BLaER1 (cell line): ENCODE results near the gene S100A5.

Source experiments
- H3K27ac ChIP-seq: shearing (Covaris generic); formaldehyde crosslinking; 2 replicates; pipeline ENCODE4 v1.8.1; 2022
- H3K27me3 ChIP-seq: shearing (Covaris generic); formaldehyde crosslinking; 2 replicates; pipeline ENCODE4 v1.8.1; 2022
- H3K36me3 ChIP-seq: shearing (Covaris generic); formaldehyde crosslinking; 2 replicates; pipeline ENCODE4 v1.8.1; 2022
- H3K4me1 ChIP-seq: shearing (Covaris generic); formaldehyde crosslinking; 2 replicates; pipeline ENCODE4 v1.8.1; 2022
- H3K4me2 ChIP-seq: shearing (Covaris generic); formaldehyde crosslinking; 2 replicates; pipeline ENCODE4 v1.8.1; 2022
- H3K4me3 ChIP-seq: shearing (Covaris generic); formaldehyde crosslinking; 2 replicates; pipeline ENCODE4 v1.8.1; 2022
- H3K9ac ChIP-seq: shearing (Covaris generic); formaldehyde crosslinking; 2 replicates; pipeline ENCODE4 v1.8.1; 2022
- H3K9me3 ChIP-seq: shearing (Covaris generic); formaldehyde crosslinking; 2 replicates; pipeline ENCODE4 v1.8.1; 2022
- H4K20me1 ChIP-seq: shearing (Covaris generic); formaldehyde crosslinking; 2 replicates; pipeline ENCODE4 v1.8.1; 2022
- Cebpa-rat ChIP-seq: shearing (Covaris generic); IDR thresholded peaks from 2 replicates; pipeline ENCODE4 v1.8.1; 2022

S100A5 gene

DNA sequence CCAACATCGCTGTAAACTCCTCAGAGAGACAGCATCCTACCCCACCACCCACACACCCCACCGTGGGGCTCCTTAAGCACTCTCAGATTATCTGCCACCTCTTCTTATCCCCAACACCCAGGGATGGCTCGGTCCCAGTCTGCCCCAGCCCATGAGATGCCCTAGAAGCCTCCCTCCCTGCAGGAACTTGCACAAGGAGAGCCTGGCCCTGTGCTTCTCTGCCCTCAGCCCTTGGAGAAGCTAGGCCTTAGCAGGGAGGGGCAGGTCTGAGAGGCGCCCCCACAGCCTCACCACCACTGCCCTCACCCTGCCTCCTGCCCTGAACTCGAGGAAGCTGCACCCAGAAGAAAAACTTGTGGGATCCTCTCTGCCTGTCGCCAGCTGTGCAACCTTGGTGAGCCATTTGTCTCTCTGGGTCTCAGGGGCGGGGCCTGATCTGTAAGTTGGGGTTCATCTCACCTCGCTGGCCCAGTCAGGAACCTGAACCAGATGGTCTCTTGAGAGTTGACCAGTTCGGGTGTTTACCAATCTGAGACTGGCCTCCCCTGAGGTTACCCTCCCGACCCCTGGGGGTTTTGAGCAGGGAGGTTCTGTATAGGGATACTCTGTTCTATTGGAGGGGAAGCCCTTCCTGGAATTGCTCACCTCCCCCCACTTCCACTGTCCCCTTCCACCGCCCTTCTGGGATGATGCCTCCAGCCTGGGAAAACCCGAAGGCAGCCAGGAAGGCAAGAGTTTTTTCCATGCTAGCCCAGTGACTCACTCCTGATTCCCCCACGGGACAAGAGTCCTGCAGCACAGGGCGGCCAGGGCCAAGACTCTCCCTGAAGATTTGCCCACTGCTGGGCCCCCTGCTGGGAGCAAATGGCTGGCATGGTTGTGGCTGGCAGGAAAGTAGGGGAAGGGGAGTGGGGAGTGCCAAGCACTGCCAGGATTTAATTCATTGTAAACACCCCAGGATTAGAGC lies 8.3 kb upstream of the S100A5 start, which contains the start of gene S100A3:
S100A3 (minus strand) TSS at position 537 of the 967 bp plus-strand sequence. CDS start 773 bp downstream, outside the sequence.
- H3K27ac ChIP-seq = no peak within 1 kb of the TSS
- peaks cover 85% of the 10 kb centered on the region for H3K4me1 ChIP-seq
- H3K4me3 ChIP-seq = no peak within 1 kb of the TSS
- H3K9ac ChIP-seq = 0 out of 2 replicates have a peak within 1 kb of the TSS, but pooled peaks have one; percentile 22
- no peaks in the 10 kb centered on the region for H4K20me1 ChIP-seq
- H3K9me3 ChIP-seq = no peaks in the 10 kb centered on the region
- no peaks in the 10 kb centered on the region for H3K36me3 ChIP-seq
- TF ChIP-seq Cebpa-rat = no peak
- no peaks in the 10 kb centered on the region for H3K27me3 ChIP-seq
- H3K4me2 ChIP-seq = peak within 1 kb of the TSS; percentile 86

DNA sequence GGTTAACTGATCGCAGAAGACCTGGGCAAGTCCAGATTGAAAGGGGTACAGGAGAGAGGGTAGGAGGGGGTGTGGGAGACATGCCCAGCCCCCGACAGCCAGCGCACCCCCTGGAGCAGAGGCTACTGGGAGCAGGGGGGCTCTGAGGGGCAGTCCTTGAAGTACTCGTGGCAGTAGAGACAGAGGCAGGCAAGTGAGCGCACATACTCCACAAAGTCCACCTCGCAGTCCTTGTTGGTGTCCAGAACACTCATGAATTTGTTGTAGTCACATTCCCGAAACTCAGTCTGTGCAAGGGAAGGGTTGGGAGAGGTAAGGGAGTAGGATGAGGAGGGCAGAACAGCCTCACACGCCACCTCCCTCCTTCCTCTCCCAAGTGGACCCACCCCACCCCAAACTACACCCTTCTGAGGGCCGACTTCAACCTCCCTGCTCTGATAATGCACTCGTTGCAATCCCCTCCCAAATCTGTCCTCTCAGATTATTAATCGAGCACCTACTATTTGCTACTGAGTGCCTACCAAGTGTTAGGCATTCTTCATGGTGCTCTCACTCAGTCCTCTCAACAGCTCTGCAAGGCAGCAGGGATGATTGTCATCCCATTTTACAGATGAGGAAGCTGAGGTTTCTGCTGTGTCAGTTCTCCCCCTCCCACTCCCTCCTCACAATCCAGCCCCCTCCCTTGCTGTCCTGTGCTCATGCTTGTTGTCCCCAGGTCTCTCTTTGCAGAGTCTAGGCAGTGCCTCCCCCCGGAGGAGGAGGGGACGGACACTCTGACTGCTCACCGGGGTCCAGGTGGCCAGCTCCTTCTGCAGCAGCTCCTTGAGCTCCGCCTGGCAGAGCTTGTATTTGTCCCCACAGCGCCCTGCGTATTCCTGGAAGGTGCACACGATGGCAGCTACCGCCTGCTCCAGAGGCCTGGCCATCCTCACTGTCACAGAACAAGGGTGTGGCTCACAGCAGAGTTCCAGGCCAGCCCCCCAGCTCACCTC lies 7.1 kb upstream of the S100A5 start:
- H3K9ac ChIP-seq = 0 out of 2 replicates have a peak overlapping the region, but pooled peaks have one; percentile 22
- peaks cover 85% of the 10 kb centered on the region for H3K4me1 ChIP-seq
- H3K4me2 ChIP-seq = peak overlapping the region; percentile 86
- no peaks in the 10 kb centered on the region for H3K36me3 ChIP-seq
- no peaks in the 10 kb centered on the region for H3K27me3 ChIP-seq
- H3K4me3 ChIP-seq = no peak overlapping the region
- TF ChIP-seq Cebpa-rat = no peak
- H4K20me1 ChIP-seq = no peaks in the 10 kb centered on the region
- H3K9me3 ChIP-seq = no peaks in the 10 kb centered on the region
- H3K27ac ChIP-seq = peak overlapping the region; percentile 83

DNA sequence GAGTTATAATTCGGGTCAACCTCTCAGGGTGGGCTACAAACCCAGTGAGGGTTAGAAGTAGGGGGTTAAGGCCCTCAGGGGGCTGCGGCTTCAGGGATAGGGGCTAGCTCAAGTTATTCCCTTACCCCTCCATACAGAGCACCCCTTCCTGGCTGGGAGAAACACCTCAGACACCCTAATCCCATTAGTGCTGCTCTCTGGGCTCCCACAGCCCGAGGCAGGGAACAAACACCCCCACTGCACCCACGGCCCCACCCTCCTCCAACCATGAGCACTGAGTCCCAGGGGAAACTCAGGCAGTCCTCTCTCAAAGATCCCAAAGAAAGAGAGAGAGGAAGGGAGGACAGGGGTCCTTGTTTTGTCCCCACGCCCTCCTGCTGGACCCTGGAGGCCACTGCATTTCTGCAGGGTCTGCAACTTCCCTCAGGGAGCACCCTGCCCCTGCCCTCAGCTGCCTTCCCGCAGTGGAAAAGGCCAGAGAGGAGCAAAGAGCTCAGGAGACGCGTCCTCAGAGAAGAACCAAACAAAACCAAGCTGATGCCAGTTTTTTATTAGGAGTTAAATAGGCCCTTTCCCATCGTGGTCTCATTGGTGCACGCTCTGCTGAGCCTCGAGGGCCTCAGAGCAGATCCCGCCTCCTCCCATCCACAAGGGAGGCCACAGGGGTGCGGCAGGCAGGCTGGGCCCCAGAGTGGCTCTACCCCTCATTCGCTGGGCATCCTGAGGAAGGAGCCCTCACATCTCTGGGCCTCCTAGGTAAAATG lies 6.2 kb upstream of the S100A5 start:
- Histone ChIP-seq H3K27ac (peak overlapping the region; percentile 83), H3K27me3 (no peaks in the 10 kb centered on the region), H4K20me1 (no peaks in the 10 kb centered on the region), H3K9ac (peak overlapping the region; percentile 68; the same call in 1 of the 2 replicates), H3K4me2 (peak overlapping the region; percentile 86), H3K4me1 (peaks cover 94% of the 10 kb centered on the region), H3K36me3 (no peaks in the 10 kb centered on the region), H3K9me3 (no peaks in the 10 kb centered on the region), H3K4me3 (no peak overlapping the region)
- TF ChIP-seq Cebpa-rat = no peak

DNA sequence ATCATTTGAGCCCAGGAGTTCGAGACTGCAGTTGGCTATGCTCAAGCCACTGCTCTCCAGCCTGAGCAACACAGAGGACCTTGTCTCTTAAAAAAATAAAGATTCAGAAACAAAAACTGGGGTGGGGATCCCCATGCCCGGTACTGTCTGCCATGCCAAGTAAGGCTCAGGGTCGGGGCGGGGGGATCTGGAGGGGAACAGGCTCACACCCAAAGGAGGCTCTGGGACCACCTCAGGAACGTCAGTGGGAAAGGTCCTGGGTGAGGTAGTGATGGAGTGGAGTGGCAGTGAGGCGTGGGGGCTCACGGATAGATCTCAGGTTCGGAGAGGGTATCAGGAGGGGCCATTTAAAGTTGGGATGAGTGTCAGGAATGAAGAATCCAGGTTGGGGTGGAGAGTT lies 5.6 kb upstream of the S100A5 start:
- peak overlapping the region; percentile 68; the same call in 1 of the 2 replicates for H3K9ac ChIP-seq
- peak overlapping the region; percentile 86 for H3K4me2 ChIP-seq
- peak overlapping the region; percentile 83 for H3K27ac ChIP-seq
- peak overlapping the region; percentile 58 for H3K4me3 ChIP-seq
- no peaks in the 10 kb centered on the region for H3K36me3 ChIP-seq
- H3K4me1 ChIP-seq = peaks cover 100% of the 10 kb centered on the region
- no peak for TF ChIP-seq Cebpa-rat
- no peaks in the 10 kb centered on the region for H3K9me3 ChIP-seq
- no peaks in the 10 kb centered on the region for H4K20me1 ChIP-seq
- no peaks in the 10 kb centered on the region for H3K27me3 ChIP-seq

DNA sequence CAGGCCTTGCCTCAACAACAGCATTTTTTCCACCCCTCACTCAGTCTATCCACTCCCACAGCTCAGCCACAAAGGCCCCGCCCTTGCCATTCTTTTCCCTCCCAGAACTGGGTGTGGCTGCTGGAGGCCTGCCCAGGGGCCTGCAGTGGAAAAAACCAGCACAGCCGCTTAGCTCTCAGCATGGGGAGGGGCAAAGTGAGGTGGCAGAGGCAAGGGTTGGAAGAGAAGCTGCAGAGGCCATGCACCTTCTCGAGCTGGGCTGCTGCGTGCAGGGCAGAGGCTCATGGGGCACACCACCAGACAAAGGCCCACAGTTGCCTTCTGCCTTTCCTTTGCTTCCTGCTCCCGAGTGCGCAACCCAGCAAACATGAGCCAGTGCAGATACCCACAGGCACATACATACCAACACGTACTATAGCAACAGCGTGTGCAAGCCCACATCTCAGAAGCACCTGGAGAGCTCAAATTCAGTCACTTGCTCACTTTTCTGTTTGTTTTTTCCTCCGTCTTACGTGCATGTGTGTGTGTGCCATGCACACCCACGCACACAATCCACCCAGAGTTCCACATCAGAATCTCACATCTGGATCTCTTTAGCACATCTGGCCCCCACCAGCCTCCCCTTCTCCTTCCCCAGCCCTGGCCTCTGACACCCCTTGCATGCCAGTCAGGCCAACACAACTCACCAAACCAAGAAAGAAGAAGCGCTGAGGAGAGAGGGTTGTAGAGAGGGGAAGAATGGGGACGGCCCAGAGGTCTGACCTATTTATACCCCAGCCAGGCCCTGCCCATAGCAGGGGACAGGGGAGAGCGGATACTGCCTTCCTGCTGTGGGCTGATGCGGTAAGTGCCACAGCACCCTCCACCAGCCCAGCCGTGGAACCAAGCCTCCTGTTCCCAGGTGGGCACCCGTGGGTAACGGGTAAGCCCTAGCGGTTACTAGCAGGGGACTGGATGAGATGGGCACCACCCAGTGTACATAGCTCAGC lies 4.6 kb upstream of the S100A5 start, which contains the start of gene S100A4:
S100A4 (minus strand) TSS at position 740 of the 989 bp plus-strand sequence. CDS start 1,012 bp downstream, outside the sequence.
- peak within 1 kb of the TSS; percentile 86 for H3K4me2 ChIP-seq
- TF ChIP-seq Cebpa-rat = no peak

DNA sequence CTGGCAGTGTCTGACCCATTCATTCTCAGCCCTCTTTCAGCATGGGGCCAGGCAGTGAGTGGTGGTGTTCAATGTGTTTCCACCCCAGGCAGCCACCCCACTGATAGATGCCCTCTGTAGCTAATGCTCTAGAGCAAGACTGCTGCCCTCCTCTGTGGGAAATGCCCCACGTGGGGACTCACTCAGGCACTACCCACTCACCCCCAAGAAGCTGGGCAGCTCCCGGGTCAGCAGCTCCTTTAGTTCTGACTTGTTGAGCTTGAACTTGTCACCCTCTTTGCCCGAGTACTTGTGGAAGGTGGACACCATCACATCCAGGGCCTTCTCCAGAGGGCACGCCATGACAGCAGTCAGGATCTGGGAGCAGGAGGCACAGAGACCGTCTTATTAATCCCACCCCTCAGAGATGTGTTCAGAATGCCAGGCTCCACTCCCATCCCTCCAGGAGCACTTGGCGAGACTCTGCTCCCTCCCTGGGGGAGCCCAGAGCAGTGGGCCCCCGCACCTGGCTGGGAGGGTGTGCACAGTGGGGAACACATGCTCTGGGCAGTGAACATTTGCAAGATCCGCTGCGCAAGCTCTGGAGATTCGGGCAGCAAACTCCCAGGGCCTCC lies 3.8 kb upstream of the S100A5 start:
- Histone ChIP-seq H3K4me1 (peaks cover 100% of the 10 kb centered on the region), H3K4me2 (peak overlapping the region; percentile 86), H3K9me3 (no peaks in the 10 kb centered on the region), H3K27ac (peak overlapping the region; percentile 83), H3K36me3 (no peaks in the 10 kb centered on the region), H4K20me1 (no peaks in the 10 kb centered on the region), H3K9ac (peak overlapping the region; percentile 74), H3K27me3 (no peaks in the 10 kb centered on the region), H3K4me3 (peak overlapping the region; percentile 59)
- no peak for TF ChIP-seq Cebpa-rat

More for the DNA sequence above, 4.6 kb upstream of the S100A5 start, which contains the start of gene S100A4:
- peak within 1 kb of the TSS; percentile 59 for H3K4me3 ChIP-seq
- no peaks in the 10 kb centered on the region for H4K20me1 ChIP-seq
- no peaks in the 10 kb centered on the region for H3K9me3 ChIP-seq
- H3K27ac ChIP-seq = peak within 1 kb of the TSS; percentile 83
- H3K9ac ChIP-seq = peak within 1 kb of the TSS; percentile 74
- H3K36me3 ChIP-seq = no peaks in the 10 kb centered on the region
- peaks cover 100% of the 10 kb centered on the region for H3K4me1 ChIP-seq
- H3K27me3 ChIP-seq = no peaks in the 10 kb centered on the region

DNA sequence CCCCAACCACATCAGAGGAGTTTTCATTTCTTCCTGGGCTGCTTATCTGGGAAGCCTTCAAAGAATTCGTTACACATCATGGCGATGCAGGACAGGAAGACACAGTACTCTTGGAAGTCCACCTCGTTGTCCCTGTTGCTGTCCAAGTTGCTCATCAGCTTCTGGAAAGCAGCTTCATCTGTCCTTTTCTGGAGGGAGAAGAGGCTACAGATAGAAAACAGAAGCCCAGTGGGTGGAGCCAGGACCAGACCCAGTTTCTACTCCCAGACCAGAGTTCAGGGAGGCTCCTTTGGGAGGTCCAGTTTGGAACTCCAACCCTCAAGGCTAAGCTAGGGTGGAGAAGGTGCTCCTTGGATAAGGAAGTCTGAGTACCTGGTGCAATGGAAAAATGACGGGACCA lies 3.0 kb upstream of the S100A5 start:
- no peaks in the 10 kb centered on the region for H3K36me3 ChIP-seq
- H3K4me1 ChIP-seq = peaks cover 93% of the 10 kb centered on the region
- peak overlapping the region; percentile 11; the same call in 1 of the 2 replicates for H3K9ac ChIP-seq
- peak overlapping the region; percentile 86 for H3K4me2 ChIP-seq
- H3K4me3 ChIP-seq = no peak overlapping the region
- TF ChIP-seq Cebpa-rat = no peak
- H3K9me3 ChIP-seq = no peaks in the 10 kb centered on the region
- H3K27ac ChIP-seq = peak overlapping the region; percentile 14; the same call in 1 of the 2 replicates
- H3K27me3 ChIP-seq = no peaks in the 10 kb centered on the region
- no peaks in the 10 kb centered on the region for H4K20me1 ChIP-seq
